Measurements from ENCODE around the gene SNORC.
"Not testable (repeated sequence)": the region's sequence is repeated elsewhere in the genome, so short reads cannot be mapped to it uniquely, and the experiment has no call there.

The SNORC gene

GRCh38 chr2:232870018-232870765 lies at the start of gene SNORC:
Gene SNORC, plus strand, starts transcription at chr2:232870264. Its CDS starts 78 bp downstream, at chr2:232870342.
- no peak for DNase-seq (ENCODE audit: low read depth in 2 of 3, low spot score in 1 of 3)

GRCh38 chr2:232829988-232830387 lies 40.1 kb upstream of the SNORC start:
- DNase-seq (ENCODE audit: low read depth in 2 of 3, low spot score in 1 of 3), result no peak

- no peak for DNase-seq (ENCODE audit: low read depth in 2 of 3, low spot score in 1 of 3)
Observed at GRCh38 chr2:232831496-232831895, 38.6 kb upstream of the SNORC start.

GRCh38 chr2:232833830-232834229 lies 36.2 kb upstream of the SNORC start:
- DNase-seq (ENCODE audit: low read depth in 2 of 3, low spot score in 1 of 3), result no peak

- DNase-seq (ENCODE audit: low read depth in 2 of 3, low spot score in 1 of 3), result no peak
Observed at GRCh38 chr2:232835687-232836208, 34.3 kb upstream of the SNORC start.

- DNase-seq (ENCODE audit: low read depth in 2 of 3, low spot score in 1 of 3), result no peak
Observed at GRCh38 chr2:232836934-232837333, 33.1 kb upstream of the SNORC start.

GRCh38 chr2:232838406-232838874 lies 31.6 kb upstream of the SNORC start:
- peak; percentile 6 to 48 (median 26) for DNase-seq (ENCODE audit: low read depth in 2 of 3, low spot score in 1 of 3)

- no peak for DNase-seq (ENCODE audit: low read depth in 2 of 3, low spot score in 1 of 3)
Observed at GRCh38 chr2:232839411-232840079, 30.5 kb upstream of the SNORC start.

- no peak for DNase-seq (ENCODE audit: low read depth in 2 of 3, low spot score in 1 of 3)
Observed at GRCh38 chr2:232842689-232843088, 27.4 kb upstream of the SNORC start.

GRCh38 chr2:232843834-232844233 lies 26.2 kb upstream of the SNORC start:
- DNase-seq (ENCODE audit: low read depth in 2 of 3, low spot score in 1 of 3), result no peak

- DNase-seq (ENCODE audit: low read depth in 2 of 3, low spot score in 1 of 3), result no peak
Observed at GRCh38 chr2:232846055-232846454, 24.0 kb upstream of the SNORC start.

GRCh38 chr2:232850039-232850438 lies 20.0 kb upstream of the SNORC start:
- DNase-seq (ENCODE audit: low read depth in 2 of 3, low spot score in 1 of 3), result no peak

GRCh38 chr2:232852081-232852480 lies 18.0 kb upstream of the SNORC start:
- DNase-seq (ENCODE audit: low read depth in 2 of 3, low spot score in 1 of 3), result not testable (repeated sequence)

GRCh38 chr2:232852676-232853075 lies 17.4 kb upstream of the SNORC start:
- no peak for DNase-seq (ENCODE audit: low read depth in 2 of 3, low spot score in 1 of 3)

GRCh38 chr2:232854082-232854481 lies 16.0 kb upstream of the SNORC start:
- DNase-seq (ENCODE audit: low read depth in 2 of 3, low spot score in 1 of 3), result no peak

- DNase-seq (ENCODE audit: low read depth in 2 of 3, low spot score in 1 of 3), result no peak
Observed at GRCh38 chr2:232857158-232857563, 12.9 kb upstream of the SNORC start.

- DNase-seq (ENCODE audit: low read depth in 2 of 3, low spot score in 1 of 3), result no peak
Observed at GRCh38 chr2:232859385-232859916, 10.6 kb upstream of the SNORC start.

- DNase-seq (ENCODE audit: low read depth in 2 of 3, low spot score in 1 of 3), result no peak
Observed at GRCh38 chr2:232860593-232861241, 9.3 kb upstream of the SNORC start.

GRCh38 chr2:232861353-232861752 lies 8.7 kb upstream of the SNORC start:
- no peak for DNase-seq (ENCODE audit: low read depth in 2 of 3, low spot score in 1 of 3)

- DNase-seq (ENCODE audit: low read depth in 2 of 3, low spot score in 1 of 3), result no peak
Observed at GRCh38 chr2:232863996-232864395, 6.1 kb upstream of the SNORC start.

- no peak for DNase-seq (ENCODE audit: low read depth in 2 of 3, low spot score in 1 of 3)
Observed at GRCh38 chr2:232865165-232865564, 4.9 kb upstream of the SNORC start.

All from stimulated activated CD4-positive, alpha-beta T cell treated with anti-CD3 and anti-CD28 coated beads, Interleukin-12 subunit alpha, Interleukin-12 subunit beta, amount 100 ng/mL, for 48 hours (primary cell).